NCI-H2107 treated with DMSO at 0.1 percent for 48 hours (cell line): ENCODE data around the gene STK32C.
"Not testable (repeated sequence)": the region's sequence is repeated elsewhere in the genome, so short reads cannot be mapped to it uniquely, and the experiment has no call there.

Experiments used
- DNase-seq: peaks from one replicate; lab custom pipeline; 2025; ENCODE audit not compliant: unreplicated experiment; lab: John Stamatoyannopoulos, UW

Gene STK32C

GRCh38 chr10:132338876-132339275 lies 31.1 kb upstream of the STK32C start:
- DNase-seq = no peak

- not testable (repeated sequence) for DNase-seq
These were observed 30.1 kb upstream of the STK32C start for GRCh38 chr10:132337854-132338253.

GRCh38 chr10:132336919-132337407 lies 29.2 kb upstream of the STK32C start:
- no peak for DNase-seq

- DNase-seq = no peak
These were observed 28.5 kb upstream of the STK32C start for GRCh38 chr10:132336064-132336746.

GRCh38 chr10:132335189-132336063 lies 27.7 kb upstream of the STK32C start:
- DNase-seq = no peak

- no peak for DNase-seq
These were observed 27.0 kb upstream of the STK32C start for GRCh38 chr10:132334631-132335188.

GRCh38 chr10:132333386-132333785 lies 25.6 kb upstream of the STK32C start:
- no peak for DNase-seq

GRCh38 chr10:132332433-132332754 lies 24.6 kb upstream of the STK32C start:
- no peak for DNase-seq

- DNase-seq = peak; percentile 74
These were observed 24.1 kb upstream of the STK32C start, which contains the start of gene LRRC27 for GRCh38 chr10:132331601-132332432. Gene LRRC27, plus strand, starts transcription at chr10:132332193. Its CDS starts 1,332 bp downstream, at chr10:132333525.

- DNase-seq = no peak
These were observed 22.7 kb upstream of the STK32C start for GRCh38 chr10:132330486-132330833.

- DNase-seq = no peak
These were observed 22.1 kb upstream of the STK32C start for GRCh38 chr10:132329565-132330485.

- no peak for DNase-seq
These were observed 21.0 kb upstream of the STK32C start for GRCh38 chr10:132328738-132329137.

- no peak for DNase-seq
These were observed 20.4 kb upstream of the STK32C start for GRCh38 chr10:132328106-132328505.

GRCh38 chr10:132326925-132327324 lies 19.2 kb upstream of the STK32C start:
- DNase-seq = no peak

- DNase-seq = no peak
These were observed 18.7 kb upstream of the STK32C start for GRCh38 chr10:132326344-132326889.

- DNase-seq = no peak
These were observed 16.4 kb upstream of the STK32C start for GRCh38 chr10:132324186-132324585.

GRCh38 chr10:132322586-132323048 lies 14.9 kb upstream of the STK32C start:
- DNase-seq = no peak

GRCh38 chr10:132321726-132322125 lies 14.0 kb upstream of the STK32C start:
- no peak for DNase-seq

GRCh38 chr10:132320654-132321469 lies 13.1 kb upstream of the STK32C start:
- DNase-seq = no peak
